Immature natural killer cell (primary cell): ENCODE measurements around the gene HECTD4. TPM values are rescaled to one million over a fixed set of nuclear protein-coding genes. Genes with fewer than 3 reads are reported as not detected.

ENCODE experiments used
- DNase-seq, 3 donors: peaks; one replicate each; pipeline ENCODE4 v3.0.0; 2022; ENCODE audit warnings: mixed read lengths in 1 of 3
- H3K27ac Mint-ChIP-seq, 6 donors: one replicate each; pipeline ENCODE4 v1.8.0; 2020; ENCODE audit warnings: mixed read lengths in 6 of 6, mild to moderate bottlenecking in 5 of 6, inconsistent platforms in 4 of 6, moderate library complexity in 3 of 6
- H3K27me3 Mint-ChIP-seq, 3 donors: one replicate each; pipeline ENCODE4 v1.8.0; 2020 to 2021; ENCODE audit warnings: low read depth in 3 of 3, mild to moderate bottlenecking in 3 of 3, mixed read lengths in 3 of 3, moderate library complexity in 3 of 3, inconsistent platforms in 1 of 3
- H3K36me3 Mint-ChIP-seq, 3 donors: one replicate each; pipeline ENCODE4 v1.8.0; 2020; ENCODE audit warnings: mixed read lengths in 3 of 3, inconsistent platforms in 2 of 3, mild to moderate bottlenecking in 2 of 3
- H3K4me1 Mint-ChIP-seq, 2 donors: one replicate each; pipeline ENCODE4 v1.8.0; 2020; ENCODE audit warnings: inconsistent platforms in 2 of 2, mild to moderate bottlenecking in 2 of 2, mixed read lengths in 2 of 2, moderate library complexity in 1 of 2
- H3K4me3 Mint-ChIP-seq, 5 donors: one replicate each; pipeline ENCODE4 v1.8.0; 2020; ENCODE audit warnings: mild to moderate bottlenecking in 5 of 5, mixed read lengths in 5 of 5, inconsistent platforms in 3 of 5, moderate library complexity in 3 of 5
- H3K9me3 Mint-ChIP-seq, 6 donors: one replicate each; pipeline ENCODE4 v1.8.0; 2020; ENCODE audit warnings: mild to moderate bottlenecking in 6 of 6, mixed read lengths in 6 of 6, inconsistent platforms in 4 of 6, moderate library complexity in 3 of 6
- polyA plus RNA-seq, 3 donors: library from polyadenylated mRNA; unstranded; fragments of 300-500 nt; fragmentation: Illumina TruSeq; gene quantifications; one replicate each; pipeline ENCODE4 v1.2.3, GENCODE V29; 2021

The HECTD4 gene
- polyA plus RNA-seq, 3 donors from 2014 or later: 0.76 to 8.5 (median 2.6) TPM

GRCh38 chr12:112331886-112332285 lies 50.3 kb downstream of the HECTD4 start:
- H3K27ac Mint-ChIP-seq: no peak overlapping the region
- H3K9me3 Mint-ChIP-seq: no peaks in the 10 kb centered on the region
- H3K36me3 Mint-ChIP-seq: no peaks in the 10 kb centered on the region
- peaks cover 3 to 22% of the 10 kb centered on the region in 2 donors for H3K4me1 Mint-ChIP-seq
- H3K27me3 Mint-ChIP-seq: peaks cover 0 to 4% (median 1%) of the 10 kb centered on the region in 3 donors
- no peak overlapping the region for H3K4me3 Mint-ChIP-seq
- no peak for DNase-seq

- Mint-ChIP-seq H3K27ac (no peak overlapping the region), H3K36me3 (no peaks in the 10 kb centered on the region), H3K9me3 (no peaks in the 10 kb centered on the region), H3K4me1 (peaks cover 3 to 22% of the 10 kb centered on the region in 2 donors), H3K27me3 (peaks cover 0 to 2% (median 1%) of the 10 kb centered on the region in 3 donors), H3K4me3 (no peak overlapping the region)
- DNase-seq: no peak
Observed at GRCh38 chr12:112330706-112331105, 51.5 kb downstream of the HECTD4 start.

- no peak overlapping the region for H3K4me3 Mint-ChIP-seq
- H3K27me3 Mint-ChIP-seq: peaks cover 0 to 2% (median 1%) of the 10 kb centered on the region in 3 donors
- H3K27ac Mint-ChIP-seq: no peak overlapping the region
- H3K36me3 Mint-ChIP-seq: no peaks in the 10 kb centered on the region
- H3K4me1 Mint-ChIP-seq: peaks cover 5 to 33% of the 10 kb centered on the region in 2 donors
- H3K9me3 Mint-ChIP-seq: no peaks in the 10 kb centered on the region
- DNase-seq: no peak
Observed at GRCh38 chr12:112328456-112329124, 53.6 kb downstream of the HECTD4 start.

- H3K27me3 Mint-ChIP-seq: peaks cover 0 to 2% (median 1%) of the 10 kb centered on the region in 3 donors
- H3K36me3 Mint-ChIP-seq: no peaks in the 10 kb centered on the region
- no peak for DNase-seq
- no peaks in the 10 kb centered on the region for H3K9me3 Mint-ChIP-seq
- H3K27ac Mint-ChIP-seq: no peak overlapping the region
- H3K4me3 Mint-ChIP-seq: no peak overlapping the region
- H3K4me1 Mint-ChIP-seq: peaks cover 7 to 30% of the 10 kb centered on the region in 2 donors
Observed at GRCh38 chr12:112327209-112327938, 54.9 kb downstream of the HECTD4 start.

- peaks cover 0 to 2% (median 0%) of the 10 kb centered on the region in 3 donors for H3K27me3 Mint-ChIP-seq
- DNase-seq: no peak
- no peaks in the 10 kb centered on the region for H3K36me3 Mint-ChIP-seq
- H3K4me3 Mint-ChIP-seq: no peak overlapping the region
- no peak overlapping the region for H3K27ac Mint-ChIP-seq
- no peaks in the 10 kb centered on the region for H3K9me3 Mint-ChIP-seq
- H3K4me1 Mint-ChIP-seq: peaks cover 16 to 42% of the 10 kb centered on the region in 2 donors
Observed at GRCh38 chr12:112325622-112326207, 56.5 kb downstream of the HECTD4 start.

- no peaks in the 10 kb centered on the region for H3K9me3 Mint-ChIP-seq
- H3K4me3 Mint-ChIP-seq: no peak overlapping the region
- peaks cover 16 to 42% of the 10 kb centered on the region in 2 donors for H3K4me1 Mint-ChIP-seq
- peaks cover 0 to 2% (median 0%) of the 10 kb centered on the region in 3 donors for H3K27me3 Mint-ChIP-seq
- H3K36me3 Mint-ChIP-seq: no peaks in the 10 kb centered on the region
- DNase-seq: no peak
- no peak overlapping the region for H3K27ac Mint-ChIP-seq
Observed at GRCh38 chr12:112325157-112325556, 57.1 kb downstream of the HECTD4 start.

GRCh38 chr12:112322882-112323547 lies 59.2 kb downstream of the HECTD4 start:
- Mint-ChIP-seq H3K27ac (no peak overlapping the region), H3K36me3 (no peaks in the 10 kb centered on the region), H3K4me3 (no peak overlapping the region), H3K4me1 (peaks cover 16 to 34% of the 10 kb centered on the region in 2 donors), H3K27me3 (no peaks in the 10 kb centered on the region), H3K9me3 (no peaks in the 10 kb centered on the region)
- DNase-seq: no peak

- Mint-ChIP-seq H3K9me3 (no peaks in the 10 kb centered on the region), H3K4me3 (no peak overlapping the region), H3K4me1 (peaks cover 13 to 29% of the 10 kb centered on the region in 2 donors), H3K36me3 (no peaks in the 10 kb centered on the region), H3K27me3 (no peaks in the 10 kb centered on the region), H3K27ac (peak overlapping the region in 2 of 6 donors; percentile 12 to 25)
- DNase-seq: no peak
Observed at GRCh38 chr12:112322441-112322840, 59.8 kb downstream of the HECTD4 start.

GRCh38 chr12:112321245-112321644 lies 61.0 kb downstream of the HECTD4 start:
- H3K9me3 Mint-ChIP-seq: no peaks in the 10 kb centered on the region
- peak overlapping the region in 1 of 6 donors; percentile 11 for H3K27ac Mint-ChIP-seq
- H3K4me3 Mint-ChIP-seq: no peak overlapping the region
- peaks cover 0 to 7% (median 4%) of the 10 kb centered on the region in 3 donors for H3K36me3 Mint-ChIP-seq
- DNase-seq: no peak
- no peaks in the 10 kb centered on the region for H3K27me3 Mint-ChIP-seq
- peaks cover 13 to 28% of the 10 kb centered on the region in 2 donors for H3K4me1 Mint-ChIP-seq

GRCh38 chr12:112319395-112319794 lies 62.8 kb downstream of the HECTD4 start:
- no peak overlapping the region for H3K27ac Mint-ChIP-seq
- peaks cover 13 to 23% of the 10 kb centered on the region in 2 donors for H3K4me1 Mint-ChIP-seq
- H3K27me3 Mint-ChIP-seq: no peaks in the 10 kb centered on the region
- no peaks in the 10 kb centered on the region for H3K9me3 Mint-ChIP-seq
- no peak overlapping the region for H3K4me3 Mint-ChIP-seq
- peaks cover 0 to 11% (median 4%) of the 10 kb centered on the region in 3 donors for H3K36me3 Mint-ChIP-seq
- no peak for DNase-seq

- H3K9me3 Mint-ChIP-seq: no peaks in the 10 kb centered on the region
- H3K27me3 Mint-ChIP-seq: no peaks in the 10 kb centered on the region
- no peak overlapping the region for H3K4me3 Mint-ChIP-seq
- H3K36me3 Mint-ChIP-seq: peaks cover 4 to 19% (median 4%) of the 10 kb centered on the region in 3 donors
- H3K27ac Mint-ChIP-seq: peak overlapping the region in 1 of 6 donors; percentile 49
- no peak for DNase-seq
- peaks cover 10 to 13% of the 10 kb centered on the region in 2 donors for H3K4me1 Mint-ChIP-seq
Observed at GRCh38 chr12:112317481-112317880, 64.8 kb downstream of the HECTD4 start.

- H3K4me1 Mint-ChIP-seq: no peaks in the 10 kb centered on the region
- H3K27ac Mint-ChIP-seq: no peak overlapping the region
- peaks cover 8 to 28% (median 9%) of the 10 kb centered on the region in 3 donors for H3K36me3 Mint-ChIP-seq
- peaks cover 0 to 2% (median 0%) of the 10 kb centered on the region in 3 donors for H3K27me3 Mint-ChIP-seq
- DNase-seq: no peak
- no peaks in the 10 kb centered on the region for H3K9me3 Mint-ChIP-seq
- no peak overlapping the region for H3K4me3 Mint-ChIP-seq
Observed at GRCh38 chr12:112314981-112315380, 67.2 kb downstream of the HECTD4 start.

- no peak for DNase-seq
- H3K27me3 Mint-ChIP-seq: peaks cover 0 to 2% (median 0%) of the 10 kb centered on the region in 3 donors
Observed at GRCh38 chr12:112309797-112310196, 72.4 kb downstream of the HECTD4 start.

More at GRCh38 chr12:112309797-112310196, 72.4 kb downstream of the HECTD4 start:
- no peak overlapping the region for H3K4me3 Mint-ChIP-seq
- no peaks in the 10 kb centered on the region for H3K9me3 Mint-ChIP-seq
- no peak overlapping the region for H3K27ac Mint-ChIP-seq
- H3K4me1 Mint-ChIP-seq: no peaks in the 10 kb centered on the region
- peaks cover 14 to 41% (median 16%) of the 10 kb centered on the region in 3 donors for H3K36me3 Mint-ChIP-seq
